ENCODE data around the gene MARK2.

Gene MARK2

DNA sequence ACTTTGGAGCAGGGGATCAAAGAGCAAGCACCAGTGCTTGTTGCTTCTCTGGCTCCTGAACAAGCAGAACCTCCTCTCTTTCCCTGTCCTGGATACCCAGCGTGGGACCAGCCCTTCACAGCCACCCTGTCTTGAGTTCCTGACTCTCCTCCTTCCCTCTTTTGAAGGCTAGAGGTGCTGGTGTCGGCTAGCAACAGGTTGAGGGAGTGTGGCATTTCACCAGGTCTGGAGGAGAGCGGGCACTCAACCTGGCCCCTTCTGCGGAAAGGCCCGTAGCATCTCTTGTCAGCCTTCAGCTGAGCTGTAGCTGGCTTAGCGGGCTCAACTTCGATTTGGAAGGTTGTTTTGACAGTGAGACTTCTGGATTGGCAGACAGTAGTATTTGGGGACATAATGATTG lies 51.5 kb downstream of the MARK2 start:
- no peaks in the 10 kb centered on the region for H3K27me3 ChIP-seq (ENCODE audit: insufficient read depth, insufficient read length)
- no peak overlapping the region for H3K4me3 ChIP-seq (ENCODE audit: insufficient read length, low read depth)
- no peak overlapping the region for H3K9ac ChIP-seq (ENCODE audit: insufficient read length, low read depth)
- TF ChIP-seq SUZ12 (IDR thresholded peaks at IDR 0.05; ENCODE audit: extremely low read depth, insufficient read depth, insufficient read length): no peak
- TF ChIP-seq ZNF274 (IDR thresholded peaks at IDR 0.05; ENCODE audit: low read depth, low read length): no peak
- no peak for TF ChIP-seq YY1 (IDR thresholded peaks at IDR 0.05; ENCODE audit: insufficient read depth, insufficient read length)
- 0 out of 2 replicates have a peak, but pooled peaks cover 4% of the 10 kb centered on the region for H3K9me3 ChIP-seq (ENCODE audit: insufficient read depth, low read length)
- peaks cover 19% of the 10 kb centered on the region for H3K4me1 ChIP-seq (ENCODE audit: insufficient read depth, insufficient read length)
- DNase-seq (ENCODE audit: low read depth, low spot score): no peak
- H3K36me3 ChIP-seq (ENCODE audit: insufficient read depth, insufficient read length, low read length): peaks cover 41% of the 10 kb centered on the region

DNA sequence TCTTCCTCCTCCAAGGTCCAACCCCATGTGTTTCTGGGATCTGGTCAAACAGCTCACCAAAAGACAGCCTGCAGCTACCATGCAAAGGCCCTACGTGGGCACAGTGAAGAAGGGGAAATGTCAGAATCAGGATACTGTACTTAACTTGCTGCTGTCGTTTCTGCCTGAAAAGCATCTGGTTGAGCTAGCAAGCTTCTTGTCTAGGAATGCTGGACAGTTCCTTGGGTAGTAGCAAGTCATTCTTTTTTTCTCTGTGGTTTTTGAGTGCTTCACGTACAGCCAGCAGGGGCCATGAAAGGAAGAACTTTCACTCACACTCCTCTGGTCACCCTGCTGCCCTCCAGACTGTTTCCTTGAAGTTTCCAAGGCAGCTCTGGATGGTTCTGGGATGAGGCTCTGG lies 53.3 kb downstream of the MARK2 start:
- Histone ChIP-seq H3K4me3 (ENCODE audit: insufficient read length, low read depth) (no peak overlapping the region), H3K9me3 (ENCODE audit: insufficient read depth, low read length) (0 out of 2 replicates have a peak, but pooled peaks cover 4% of the 10 kb centered on the region), H3K4me1 (ENCODE audit: insufficient read depth, insufficient read length) (peaks cover 14% of the 10 kb centered on the region), H3K27me3 (ENCODE audit: insufficient read depth, insufficient read length) (no peaks in the 10 kb centered on the region), H3K9ac (ENCODE audit: insufficient read length, low read depth) (no peak overlapping the region), H3K36me3 (ENCODE audit: insufficient read depth, insufficient read length, low read length) (peaks cover 56% of the 10 kb centered on the region)
- no peak for DNase-seq (ENCODE audit: low read depth, low spot score)
- no peak for TF ChIP-seq ZNF274 (IDR thresholded peaks at IDR 0.05; ENCODE audit: low read depth, low read length)
- no peak for TF ChIP-seq SUZ12 (IDR thresholded peaks at IDR 0.05; ENCODE audit: extremely low read depth, insufficient read depth, insufficient read length)
- no peak for TF ChIP-seq YY1 (IDR thresholded peaks at IDR 0.05; ENCODE audit: insufficient read depth, insufficient read length)

DNA sequence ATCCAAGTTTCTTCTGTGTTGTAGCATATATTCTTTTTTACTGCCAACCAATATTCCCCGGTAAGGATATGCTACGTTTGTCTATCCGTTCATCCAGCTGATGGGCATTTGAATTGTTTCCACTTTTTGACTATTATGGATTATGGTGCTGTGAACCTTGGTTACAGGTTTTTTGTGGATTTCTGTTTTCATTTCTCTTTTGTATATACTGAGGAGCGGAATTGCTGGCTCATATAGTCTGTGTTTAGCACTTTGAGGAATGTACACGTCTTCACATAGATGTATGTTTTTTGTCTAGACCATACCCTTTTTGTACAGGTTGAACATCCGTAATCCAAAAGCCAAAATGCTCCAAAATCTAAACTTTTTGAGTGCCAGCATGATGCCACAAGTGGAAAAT lies 54.4 kb downstream of the MARK2 start:
- Histone ChIP-seq H3K27me3 (ENCODE audit: insufficient read depth, insufficient read length) (no peaks in the 10 kb centered on the region), H3K4me1 (ENCODE audit: insufficient read depth, insufficient read length) (peaks cover 4% of the 10 kb centered on the region), H3K9ac (ENCODE audit: insufficient read length, low read depth) (no peak overlapping the region), H3K36me3 (ENCODE audit: insufficient read depth, insufficient read length, low read length) (peaks cover 67% of the 10 kb centered on the region), H3K4me3 (ENCODE audit: insufficient read length, low read depth) (no peak overlapping the region), H3K9me3 (ENCODE audit: insufficient read depth, low read length) (0 out of 2 replicates have a peak, but pooled peaks cover 4% of the 10 kb centered on the region)
- TF ChIP-seq YY1 (IDR thresholded peaks at IDR 0.05; ENCODE audit: insufficient read depth, insufficient read length): no peak
- DNase-seq (ENCODE audit: low read depth, low spot score): no peak

- TF ChIP-seq ZNF274 (IDR thresholded peaks at IDR 0.05; ENCODE audit: low read depth, low read length) (no peak), YY1 (IDR thresholded peaks at IDR 0.05; ENCODE audit: insufficient read depth, insufficient read length) (no peak), SUZ12 (IDR thresholded peaks at IDR 0.05; ENCODE audit: extremely low read depth, insufficient read depth, insufficient read length) (no peak)
- H3K27me3 ChIP-seq (ENCODE audit: insufficient read depth, insufficient read length): no peaks in the 10 kb centered on the region
- H3K4me1 ChIP-seq (ENCODE audit: insufficient read depth, insufficient read length): no peaks in the 10 kb centered on the region
- H3K9ac ChIP-seq (ENCODE audit: insufficient read length, low read depth): no peak overlapping the region
- H3K4me3 ChIP-seq (ENCODE audit: insufficient read length, low read depth): no peak overlapping the region
- DNase-seq (ENCODE audit: low read depth, low spot score): no peak
- peaks cover 80% of the 10 kb centered on the region for H3K36me3 ChIP-seq (ENCODE audit: insufficient read depth, insufficient read length, low read length)
- 0 out of 2 replicates have a peak, but pooled peaks cover 4% of the 10 kb centered on the region for H3K9me3 ChIP-seq (ENCODE audit: insufficient read depth, low read length)
Measured at GRCh38 chr11:63896071-63896470, 57.2 kb downstream of the MARK2 start.

DNA sequence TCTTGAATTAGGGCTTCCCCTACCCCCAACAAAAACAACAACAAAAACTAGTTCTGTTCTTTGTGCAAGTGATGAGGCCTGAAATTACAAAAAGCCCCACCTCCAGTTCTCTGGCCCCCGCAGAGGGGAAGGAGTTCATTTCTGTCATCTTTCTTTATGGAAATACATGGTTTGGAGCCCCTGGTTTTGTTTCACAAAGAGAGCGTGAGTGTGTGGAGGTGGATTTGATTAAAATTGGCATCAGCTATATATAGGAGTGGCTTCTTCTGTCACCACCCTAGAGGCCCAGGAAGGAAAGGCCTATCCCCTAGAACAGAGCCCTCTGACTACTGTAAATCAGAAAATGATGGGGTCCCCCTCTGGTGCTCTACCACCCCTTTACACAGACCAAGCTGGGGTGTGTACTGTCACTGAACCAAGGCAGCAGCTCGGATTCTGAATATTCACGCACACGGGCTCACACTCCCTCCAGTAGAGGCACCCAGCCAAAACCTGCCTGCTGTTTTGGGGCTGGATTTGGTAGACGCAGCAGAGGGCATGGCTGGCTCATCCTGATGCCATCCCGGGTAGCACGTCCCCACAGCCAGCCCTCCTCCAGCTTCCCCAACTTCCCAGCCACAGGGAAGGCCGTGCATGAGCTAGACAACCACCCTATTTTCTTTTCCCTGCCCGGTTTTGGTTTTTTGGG lies 58.7 kb downstream of the MARK2 start:
- no peaks in the 10 kb centered on the region for H3K27me3 ChIP-seq (ENCODE audit: insufficient read depth, insufficient read length)
- TF ChIP-seq YY1 (IDR thresholded peaks at IDR 0.05; ENCODE audit: insufficient read depth, insufficient read length): no peak
- no peak for DNase-seq (ENCODE audit: low read depth, low spot score)
- H3K36me3 ChIP-seq (ENCODE audit: insufficient read depth, insufficient read length, low read length): peaks cover 88% of the 10 kb centered on the region
- H3K4me3 ChIP-seq (ENCODE audit: insufficient read length, low read depth): no peak overlapping the region
- no peak overlapping the region for H3K9ac ChIP-seq (ENCODE audit: insufficient read length, low read depth)
- H3K9me3 ChIP-seq (ENCODE audit: insufficient read depth, low read length): 0 out of 2 replicates have a peak, but pooled peaks cover 4% of the 10 kb centered on the region
- no peaks in the 10 kb centered on the region for H3K4me1 ChIP-seq (ENCODE audit: insufficient read depth, insufficient read length)

GRCh38 chr11:63901660-63902059 lies 62.8 kb downstream of the MARK2 start:
- TF ChIP-seq SUZ12 (IDR thresholded peaks at IDR 0.05; ENCODE audit: extremely low read depth, insufficient read depth, insufficient read length) (no peak), YY1 (IDR thresholded peaks at IDR 0.05; ENCODE audit: insufficient read depth, insufficient read length) (no peak), ZNF274 (IDR thresholded peaks at IDR 0.05; ENCODE audit: low read depth, low read length) (no peak)
- Histone ChIP-seq H3K9me3 (ENCODE audit: insufficient read depth, low read length) (no peaks in the 10 kb centered on the region), H3K36me3 (ENCODE audit: insufficient read depth, insufficient read length, low read length) (peaks cover 91% of the 10 kb centered on the region), H3K4me1 (ENCODE audit: insufficient read depth, insufficient read length) (peaks cover 5% of the 10 kb centered on the region), H3K4me3 (ENCODE audit: insufficient read length, low read depth) (no peak overlapping the region), H3K27me3 (ENCODE audit: insufficient read depth, insufficient read length) (no peaks in the 10 kb centered on the region), H3K9ac (ENCODE audit: insufficient read length, low read depth) (no peak overlapping the region)
- DNase-seq (ENCODE audit: low read depth, low spot score): no peak

GRCh38 chr11:63903884-63904283 lies 65.0 kb downstream of the MARK2 start:
- H3K4me3 ChIP-seq (ENCODE audit: insufficient read length, low read depth): no peak overlapping the region
- no peak for DNase-seq (ENCODE audit: low read depth, low spot score)
- TF ChIP-seq SUZ12 (IDR thresholded peaks at IDR 0.05; ENCODE audit: extremely low read depth, insufficient read depth, insufficient read length): no peak
- TF ChIP-seq YY1 (IDR thresholded peaks at IDR 0.05; ENCODE audit: insufficient read depth, insufficient read length): no peak
- TF ChIP-seq ZNF274 (IDR thresholded peaks at IDR 0.05; ENCODE audit: low read depth, low read length): no peak
- H3K27me3 ChIP-seq (ENCODE audit: insufficient read depth, insufficient read length): no peaks in the 10 kb centered on the region
- H3K9ac ChIP-seq (ENCODE audit: insufficient read length, low read depth): no peak overlapping the region
- H3K36me3 ChIP-seq (ENCODE audit: insufficient read depth, insufficient read length, low read length): peaks cover 91% of the 10 kb centered on the region
- no peaks in the 10 kb centered on the region for H3K9me3 ChIP-seq (ENCODE audit: insufficient read depth, low read length)
- peaks cover 24% of the 10 kb centered on the region for H3K4me1 ChIP-seq (ENCODE audit: insufficient read depth, insufficient read length)

All from NT2/D1 (cell line).